ENCODE measurements around the gene SLC66A2. TPM values are rescaled to one million over a fixed set of nuclear protein-coding genes. Genes with fewer than 3 reads are reported as not detected.
"Not testable (repeated sequence)": the region's sequence is repeated elsewhere in the genome, so short reads cannot be mapped to it uniquely, and the experiment has no call there.

SLC66A2 gene
- total RNA-seq, 1 donor from 2014 or later: 47.6 TPM

GRCh38 chr18:79883461-79884293 is 67.8 kb downstream of the SLC66A2 start:
- DNase-seq (ENCODE audit: low read depth, low spot score): no peak

- DNase-seq (ENCODE audit: low read depth, low spot score): no peak
Measured at GRCh38 chr18:79882522-79883241, 68.8 kb downstream of the SLC66A2 start.

GRCh38 chr18:79881695-79882094 is 69.8 kb downstream of the SLC66A2 start:
- no peak for DNase-seq (ENCODE audit: low read depth, low spot score)

GRCh38 chr18:79879566-79879965 is 71.9 kb downstream of the SLC66A2 start:
- no peak for DNase-seq (ENCODE audit: low read depth, low spot score)

- no peak for DNase-seq (ENCODE audit: low read depth, low spot score)
Measured at GRCh38 chr18:79878741-79879378, 72.6 kb downstream of the SLC66A2 start.

GRCh38 chr18:79878246-79878645 is 73.2 kb downstream of the SLC66A2 start:
- not testable (repeated sequence) for DNase-seq (ENCODE audit: low read depth, low spot score)

GRCh38 chr18:79877163-79878091 is 74.0 kb downstream of the SLC66A2 start:
- no peak for DNase-seq (ENCODE audit: low read depth, low spot score)

GRCh38 chr18:79876497-79876896 is 75.0 kb downstream of the SLC66A2 start:
- DNase-seq (ENCODE audit: low read depth, low spot score): no peak

- DNase-seq (ENCODE audit: low read depth, low spot score): no peak
Measured at GRCh38 chr18:79875931-79876461, 75.5 kb downstream of the SLC66A2 start.

- DNase-seq (ENCODE audit: low read depth, low spot score): no peak
Measured at GRCh38 chr18:79875531-79875919, 75.9 kb downstream of the SLC66A2 start.

- DNase-seq (ENCODE audit: low read depth, low spot score): no peak
Measured at GRCh38 chr18:79874553-79875530, 76.6 kb downstream of the SLC66A2 start.

- no peak for DNase-seq (ENCODE audit: low read depth, low spot score)
Measured at GRCh38 chr18:79873449-79874110, 77.9 kb downstream of the SLC66A2 start.

- DNase-seq (ENCODE audit: low read depth, low spot score): no peak
Measured at GRCh38 chr18:79872527-79873444, 78.7 kb downstream of the SLC66A2 start.

- DNase-seq (ENCODE audit: low read depth, low spot score): no peak
Measured at GRCh38 chr18:79871481-79872091, 79.9 kb downstream of the SLC66A2 start.

- DNase-seq (ENCODE audit: low read depth, low spot score): no peak
Measured at GRCh38 chr18:79871026-79871390, 80.4 kb downstream of the SLC66A2 start.

- no peak for DNase-seq (ENCODE audit: low read depth, low spot score)
Measured at GRCh38 chr18:79870301-79871025, 81.0 kb downstream of the SLC66A2 start.

Data from pulmonary artery endothelial cell (primary cell).